NCI-H2227 treated with DMSO at 0.1 percent for 48 hours (cell line): Measurements from ENCODE around the gene ZDHHC7.

Experiments
- DNase-seq: peaks from one replicate; lab custom pipeline; 2025; lab: John Stamatoyannopoulos, UW

ZDHHC7 gene

GRCh38 chr16:85018529-85019236 lies 7.3 kb upstream of the ZDHHC7 start:
- DNase-seq: no peak

DNA sequence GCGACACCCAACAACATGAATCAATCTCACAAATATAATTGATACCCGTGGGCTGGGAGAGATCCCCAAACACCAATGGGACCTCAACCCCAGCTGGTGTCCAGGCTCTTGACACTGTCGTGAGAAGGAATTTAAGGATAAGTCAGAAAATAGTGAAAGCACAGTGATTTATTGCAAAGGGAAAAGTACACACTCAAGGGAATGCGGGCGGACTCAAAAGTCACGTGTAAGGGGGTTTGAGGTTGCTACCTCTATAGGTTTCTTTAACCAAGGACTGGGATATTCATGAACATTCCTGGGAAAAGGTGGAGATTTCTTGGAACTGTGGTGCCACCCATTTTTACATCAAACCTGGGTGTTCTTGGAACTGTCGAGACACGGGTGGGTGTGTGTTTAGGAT lies 6.3 kb upstream of the ZDHHC7 start:
- DNase-seq: no peak

DNA sequence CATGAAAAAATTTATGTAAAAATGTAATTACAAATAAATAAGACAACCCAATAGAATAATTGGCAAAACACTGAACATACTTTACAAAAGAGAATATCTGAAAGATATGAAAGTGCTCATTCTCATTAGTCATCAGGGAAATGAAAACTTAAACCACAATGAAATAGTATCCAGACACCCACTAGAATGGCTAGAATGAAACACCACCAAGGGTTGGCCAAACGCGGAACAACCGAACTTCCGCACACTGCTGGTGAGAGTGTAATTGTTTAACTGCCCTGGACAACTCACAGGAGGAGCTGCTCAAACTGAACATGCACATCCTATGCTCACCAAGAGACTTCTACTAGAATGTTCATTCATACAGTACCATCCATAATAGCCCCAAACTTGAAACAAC lies 5.8 kb upstream of the ZDHHC7 start:
- no peak for DNase-seq

GRCh38 chr16:85015481-85016187 lies 4.3 kb upstream of the ZDHHC7 start:
- no peak for DNase-seq

- DNase-seq: no peak
These were observed 3.0 kb upstream of the ZDHHC7 start for GRCh38 chr16:85014311-85014710.

GRCh38 chr16:85011846-85012284 lies 530 bp upstream of the ZDHHC7 start:
- DNase-seq: no peak

GRCh38 chr16:85010446-85010930 lies 847 bp downstream of the ZDHHC7 start:
- no peak for DNase-seq

DNA sequence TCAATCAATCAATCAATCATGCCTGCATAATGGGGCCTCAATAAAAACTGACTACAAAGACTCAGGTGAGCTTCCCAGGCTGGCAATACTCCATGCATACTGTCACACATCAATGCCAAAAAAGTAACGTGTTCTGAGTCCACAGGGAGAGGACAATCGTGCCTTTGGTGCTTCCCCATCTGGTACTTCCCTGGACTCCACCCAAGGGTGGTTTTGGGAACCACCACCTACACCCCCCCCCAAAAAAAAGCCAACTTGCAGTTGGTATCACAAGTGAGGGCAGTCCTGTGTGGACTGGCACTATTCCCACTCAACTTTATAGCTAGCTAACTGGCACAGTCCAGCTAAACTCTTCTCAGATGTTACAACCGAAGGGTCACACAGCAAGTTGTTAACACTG lies 3.1 kb downstream of the ZDHHC7 start:
- no peak for DNase-seq

- DNase-seq: no peak
These were observed 3.7 kb downstream of the ZDHHC7 start for GRCh38 chr16:85007496-85008214.

DNA sequence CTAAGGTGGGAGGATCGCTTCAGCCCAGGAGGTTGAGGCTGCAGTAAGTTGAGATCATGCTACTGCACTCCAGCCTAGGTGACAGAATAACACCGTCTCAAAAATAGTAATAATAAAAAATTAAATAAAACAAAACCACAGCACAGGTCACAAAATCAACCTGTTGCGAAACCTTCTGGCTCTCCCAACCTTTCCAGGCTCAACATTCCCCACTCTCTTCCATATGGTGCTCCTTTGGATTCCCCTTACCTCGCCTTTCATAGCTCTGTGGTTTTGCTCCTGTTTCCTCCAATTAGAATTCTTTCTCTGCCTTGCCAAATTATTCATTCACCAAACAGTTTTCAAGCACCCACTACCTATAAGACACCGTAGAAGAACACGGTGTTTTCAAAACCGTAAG lies 4.7 kb downstream of the ZDHHC7 start:
- no peak for DNase-seq

DNA sequence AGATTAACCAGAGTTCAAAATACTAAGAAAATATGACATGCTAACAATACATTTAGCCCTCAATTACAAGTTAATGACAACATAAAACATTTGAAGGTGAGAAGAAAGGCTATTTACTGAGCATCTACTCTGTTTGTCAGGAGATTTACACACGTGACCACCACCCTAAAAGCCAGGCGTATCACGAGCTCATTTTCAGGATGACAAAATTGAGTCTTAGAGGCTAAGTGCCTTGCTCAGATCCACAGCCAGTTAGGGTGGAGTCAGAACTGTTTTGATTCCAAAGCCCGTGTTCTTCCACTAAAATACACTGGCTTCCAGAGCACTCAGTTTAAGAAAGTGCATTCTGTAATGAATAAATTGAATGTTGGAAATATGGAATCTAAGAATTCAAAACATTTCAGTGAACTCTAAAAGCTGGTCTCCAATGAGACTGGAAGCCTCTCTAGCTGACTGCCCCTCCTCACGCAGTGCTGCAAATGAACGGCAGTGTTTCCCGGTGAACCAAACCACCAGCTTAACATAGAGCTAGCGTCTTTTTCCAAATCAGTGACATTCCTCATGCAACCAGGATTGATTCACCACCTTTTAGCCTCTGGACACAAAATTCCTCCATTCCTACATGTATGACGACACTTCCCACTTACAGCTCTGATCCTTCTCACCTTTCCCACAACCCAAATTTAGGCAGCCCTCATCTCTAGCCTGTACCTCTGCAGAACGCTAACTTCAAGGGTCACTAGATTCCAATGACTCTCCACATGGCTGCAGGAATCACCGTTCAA lies 5.9 kb downstream of the ZDHHC7 start:
- DNase-seq: no peak

DNA sequence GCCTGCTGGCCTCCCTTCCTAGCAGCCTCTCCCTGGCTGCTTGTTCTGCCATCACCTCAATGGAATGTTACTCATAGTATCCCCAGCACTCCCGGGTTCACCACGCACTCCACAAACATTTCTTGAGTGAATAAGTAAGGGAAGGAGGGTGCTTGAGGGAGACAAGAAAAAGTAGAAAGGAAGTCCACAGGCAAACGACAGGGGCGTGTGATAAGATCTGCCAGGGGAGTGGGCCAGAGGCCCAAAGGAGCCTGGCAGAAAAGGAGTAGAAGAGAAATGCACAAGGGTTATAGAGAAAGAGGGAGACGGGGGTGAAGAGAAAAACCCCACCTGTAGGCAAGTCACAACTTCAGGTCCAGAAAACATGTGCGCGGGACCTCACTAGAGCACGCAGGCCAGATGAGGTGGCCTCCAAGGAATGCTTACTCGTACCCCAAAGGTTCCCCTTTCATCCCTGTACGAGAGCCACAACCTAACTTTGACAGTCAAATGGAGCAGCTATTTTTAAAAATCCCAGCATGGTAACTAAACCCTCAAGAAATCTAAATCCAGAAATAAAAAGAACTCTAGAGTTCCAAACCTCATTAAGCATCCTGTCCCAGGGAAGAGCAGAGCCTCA lies 6.6 kb downstream of the ZDHHC7 start:
- no peak for DNase-seq

DNA sequence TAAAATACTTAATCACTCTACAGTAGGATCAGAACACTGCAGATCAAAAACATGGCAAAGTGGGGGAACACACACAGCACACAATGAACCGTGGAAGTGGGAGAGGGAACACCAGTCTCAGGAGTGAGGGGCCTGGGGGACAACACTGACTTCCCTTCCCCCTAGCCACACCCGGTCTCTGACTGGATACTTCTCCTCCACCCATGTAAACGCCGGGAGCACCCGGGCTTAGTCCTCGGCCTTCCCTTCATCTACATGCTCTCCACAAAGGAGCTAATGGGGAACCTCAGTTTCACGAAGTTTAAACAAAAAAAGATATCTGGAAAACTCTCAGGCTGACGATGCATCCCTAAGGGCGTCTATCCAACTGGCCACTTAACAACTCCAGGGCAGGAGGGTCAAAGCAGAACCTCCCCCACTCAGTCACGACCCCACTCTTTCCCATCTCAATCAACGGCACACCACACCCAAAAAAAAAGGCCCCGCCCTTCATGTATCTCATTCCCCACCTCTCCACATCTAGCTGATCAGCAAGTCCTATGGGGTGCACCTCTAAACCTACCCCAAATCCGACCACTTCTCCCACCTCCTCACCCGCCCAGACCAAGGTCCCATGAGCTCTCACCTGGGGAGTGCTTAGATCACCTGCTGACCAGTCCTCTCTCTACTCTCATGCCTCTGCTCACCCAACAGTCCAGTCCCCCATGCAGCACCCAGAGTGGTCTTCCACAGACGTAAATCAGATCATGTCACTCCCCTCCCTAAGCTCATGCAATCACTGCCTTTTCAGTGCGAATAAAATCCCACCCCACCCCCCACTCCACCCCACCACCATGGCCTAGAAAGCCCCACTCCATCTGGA lies 7.4 kb downstream of the ZDHHC7 start:
- DNase-seq: no peak

GRCh38 chr16:85003076-85003475 lies 8.3 kb downstream of the ZDHHC7 start:
- no peak for DNase-seq

DNA sequence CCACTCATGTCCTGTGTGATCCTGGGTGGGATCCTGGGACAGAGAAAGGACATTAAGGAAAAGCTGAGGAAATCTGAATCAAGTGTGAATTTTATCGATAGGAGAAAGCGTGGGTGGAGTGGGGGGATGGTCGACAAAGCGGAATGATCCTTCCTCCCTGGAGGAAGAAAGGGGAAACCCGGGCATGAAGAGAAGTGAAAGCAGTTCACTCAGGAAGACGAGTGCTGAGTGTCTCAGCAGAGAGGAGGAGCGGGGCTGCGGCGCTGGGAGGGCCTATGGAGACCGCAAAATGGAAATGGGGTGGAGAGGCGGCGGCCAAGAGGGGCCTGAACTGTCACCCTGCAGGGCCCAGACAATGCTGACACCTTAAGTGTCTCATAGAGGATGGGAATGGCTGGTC lies 8.7 kb downstream of the ZDHHC7 start:
- no peak for DNase-seq

- DNase-seq: no peak
These were observed 9.2 kb downstream of the ZDHHC7 start for GRCh38 chr16:85002099-85002541.

DNA sequence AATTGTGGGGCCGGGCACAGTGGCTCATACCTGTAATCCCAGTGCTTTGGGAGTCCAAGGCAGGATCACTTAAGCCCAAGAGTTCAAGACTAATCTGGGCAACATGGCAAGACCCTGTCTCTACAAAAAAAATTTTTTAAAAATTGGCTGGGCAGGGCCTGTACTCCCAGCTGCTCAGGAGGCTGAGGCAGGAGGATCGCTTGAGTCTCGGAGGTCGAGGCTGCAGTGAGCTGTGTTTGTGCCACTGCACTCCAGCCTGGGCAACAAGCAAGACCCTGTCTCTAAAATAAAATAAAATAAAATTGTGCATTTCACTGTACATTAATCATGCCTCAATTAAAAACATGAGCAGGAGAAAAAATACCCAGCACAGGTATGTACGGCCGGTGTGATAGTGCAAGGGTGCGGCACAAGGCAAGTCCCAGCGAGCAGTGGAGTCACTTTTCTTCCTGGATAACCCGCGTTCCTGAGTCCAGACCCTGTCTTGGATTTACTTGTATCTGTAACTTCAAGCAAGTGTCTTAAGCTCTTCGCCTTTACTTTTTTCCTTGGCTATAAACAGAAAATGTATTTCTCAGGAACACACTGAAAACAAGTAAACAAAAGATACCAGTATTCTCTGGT lies 11.4 kb downstream of the ZDHHC7 start:
- no peak for DNase-seq

- DNase-seq: no peak
These were observed 12.1 kb downstream of the ZDHHC7 start for GRCh38 chr16:84999200-84999599.

GRCh38 chr16:84996365-84996764 lies 15.0 kb downstream of the ZDHHC7 start:
- DNase-seq: no peak

- no peak for DNase-seq
These were observed 15.7 kb downstream of the ZDHHC7 start for GRCh38 chr16:84995663-84996062.
